NCI-H82 treated with DMSO at 0.1 percent for 48 hours (cell line): Measurements from ENCODE around the gene DEDD.

Experiments used
- DNase-seq: peaks from one replicate; lab custom pipeline; 2025; ENCODE audit not compliant: unreplicated experiment; lab: John Stamatoyannopoulos, UW

DEDD gene

GRCh38 chr1:161163793-161164192 is 31.3 kb upstream of the DEDD start:
- no peak for DNase-seq

- no peak for DNase-seq
These were observed 30.3 kb upstream of the DEDD start for GRCh38 chr1:161162806-161163205.

GRCh38 chr1:161162052-161162451 is 29.6 kb upstream of the DEDD start:
- no peak for DNase-seq

GRCh38 chr1:161161652-161162051 is 29.2 kb upstream of the DEDD start:
- DNase-seq = no peak

- DNase-seq = no peak
These were observed 28.2 kb upstream of the DEDD start for GRCh38 chr1:161160671-161161145.

GRCh38 chr1:161159913-161160243 is 27.4 kb upstream of the DEDD start:
- no peak for DNase-seq

GRCh38 chr1:161159087-161159912 is 26.8 kb upstream of the DEDD start, which contains the start of gene USP21:
USP21 (plus strand) TSS chr1:161159500; CDS start chr1:161160641, 1,141 bp downstream.
- peak; percentile 89 for DNase-seq

GRCh38 chr1:161158316-161159010 is 26.0 kb upstream of the DEDD start:
- DNase-seq = no peak

GRCh38 chr1:161157867-161158266 is 25.4 kb upstream of the DEDD start:
- DNase-seq = no peak

GRCh38 chr1:161153682-161154337 is 21.3 kb upstream of the DEDD start, which contains the start of gene UFC1:
UFC1 (plus strand) TSS chr1:161153978; CDS start chr1:161153998, 20 bp downstream.
- peak; percentile 85 for DNase-seq

- no peak for DNase-seq
These were observed 20.7 kb upstream of the DEDD start for GRCh38 chr1:161153176-161153575.

- DNase-seq = no peak
These were observed 13.4 kb upstream of the DEDD start for GRCh38 chr1:161145832-161146231.

GRCh38 chr1:161140755-161141400 is 8.4 kb upstream of the DEDD start:
- no peak for DNase-seq

- DNase-seq = no peak
These were observed 7.3 kb upstream of the DEDD start for GRCh38 chr1:161139766-161140165.

GRCh38 chr1:161138431-161138830 is 6.0 kb upstream of the DEDD start:
- DNase-seq = no peak

- no peak for DNase-seq
These were observed 5.4 kb upstream of the DEDD start for GRCh38 chr1:161137881-161138280.

- no peak for DNase-seq
These were observed 813 bp upstream of the DEDD start for GRCh38 chr1:161133220-161133740.

GRCh38 chr1:161131523-161132409 is 701 bp downstream of the DEDD start:
- no peak for DNase-seq

GRCh38 chr1:161130266-161130665 is 2.2 kb downstream of the DEDD start:
- DNase-seq = no peak
